CD4-positive, alpha-beta T cell (primary cell): ENCODE data around the gene RUBCN. TPM values are rescaled to one million over a fixed set of nuclear protein-coding genes. Genes with fewer than 3 reads are reported as not detected.
"Not testable (repeated sequence)": the region's sequence is repeated elsewhere in the genome, so short reads cannot be mapped to it uniquely, and the experiment has no call there.

ENCODE experiments used
- ATAC-seq: fragments of 200-7000 bp; cut with Tn5 transposase; one replicate; pipeline ENCODE4 v1.10.0; 2022; ENCODE audit warnings: mild to moderate bottlenecking; ENCODE audit not compliant: poor library complexity
- CTCF ChIA-PET: fragments of 350-600 bp; sonication (Branson Sonifier 250); formaldehyde crosslinking; loops from one replicate; lab custom pipeline; 2021; ENCODE audit warnings: antibody characterized with exemption, inconsistent platforms; lab: Charles Lee
- POLR2A ChIA-PET: fragments of 350-600 bp; sonication (Branson Sonifier 250); formaldehyde crosslinking; loops from one replicate; lab custom pipeline; 2021; ENCODE audit warnings: antibody characterized with exemption, inconsistent platforms; lab: Charles Lee
- DNase-seq, 14 experiments: peaks; one replicate each; pipeline ENCODE4 v3.0.0-alpha.2; 2013 to 2020; ENCODE audit warnings: mixed read lengths in 2 of 14
- H3K27ac ChIP-seq, 2 donors: one replicate each; pipeline versions ENCODE4 v1.5.1 to v1.7.0; 2013; ENCODE audit warnings: low read length in 2 of 2, low read depth in 1 of 2, mild to moderate bottlenecking in 1 of 2
- H3K27me3 ChIP-seq, 2 experiments: 1 replicate in 1 of 2; 2 replicates in 1 of 2; pipeline versions ENCODE4 v1.6.1 to v1.7.0; 2013; ENCODE audit warnings: low read length in 2 of 2, control low read depth in 1 of 2, mild to moderate bottlenecking in 1 of 2, moderate library complexity in 1 of 2; ENCODE audit not compliant: insufficient read depth in 2 of 2, control insufficient read depth in 1 of 2
- H3K36me3 ChIP-seq: one replicate; pipeline ENCODE4 v1.6.1; 2013; ENCODE audit warnings: low read length, control low read depth; ENCODE audit not compliant: insufficient read depth
- H3K4me1 ChIP-seq: one replicate; pipeline ENCODE4 v1.6.1; 2013; ENCODE audit warnings: low read length, control low read depth; ENCODE audit not compliant: insufficient read depth
- H3K4me3 ChIP-seq: one replicate; pipeline ENCODE4 v1.5.1; 2013; ENCODE audit warnings: mild to moderate bottlenecking, low read length, moderate library complexity
- H3K9me3 ChIP-seq, 2 experiments: 1 replicate in 1 of 2; 2 replicates in 1 of 2; pipeline versions ENCODE4 v1.6.1 to v1.7.0; 2013; ENCODE audit warnings: low read length in 2 of 2, mild to moderate bottlenecking in 2 of 2, control low read depth in 1 of 2, moderate library complexity in 1 of 2; ENCODE audit not compliant: control insufficient read depth in 1 of 2, insufficient read depth in 1 of 2
- H3K27ac Mint-ChIP-seq: one replicate; pipeline ENCODE4 v1.8.0; 2020; ENCODE audit warnings: mixed read lengths
- H3K27me3 Mint-ChIP-seq: one replicate; pipeline ENCODE4 v1.8.0; 2021; ENCODE audit warnings: mixed read lengths
- H3K36me3 Mint-ChIP-seq: one replicate; pipeline ENCODE4 v1.8.0; 2021; ENCODE audit warnings: low read depth, mixed read lengths
- H3K4me1 Mint-ChIP-seq: one replicate; pipeline ENCODE4 v1.8.0; 2021; ENCODE audit warnings: low read depth, mixed read lengths
- H3K4me3 Mint-ChIP-seq: one replicate; pipeline ENCODE4 v1.8.0; 2020; ENCODE audit warnings: mild to moderate bottlenecking, mixed read lengths
- H3K9me3 Mint-ChIP-seq: one replicate; pipeline ENCODE4 v1.8.0; 2020; ENCODE audit warnings: mixed read lengths
- intact Hi-C, 2 experiments: fragments of 100-400 bp; cut with DNase I in 1 of 2; cut with micrococcal nuclease in 1 of 2; formaldehyde crosslinking; loops; one replicate each; pipeline versions ENCODE4 v1.15.1 to v1.9.0; 2023 to 2025; cut with DNase I, micrococcal nuclease
- total RNA-seq, 174 experiments: library from RNA in 2 of 174; stranded (reverse) in 2 of 174; gene quantifications; one replicate each; pipeline ENCODE4 v1.2.3 and lab custom pipeline; 2021 to 2026

Gene RUBCN
- total RNA-seq, 2 experiments from 2014 or later: 35.3 to 38.9 TPM

DNA sequence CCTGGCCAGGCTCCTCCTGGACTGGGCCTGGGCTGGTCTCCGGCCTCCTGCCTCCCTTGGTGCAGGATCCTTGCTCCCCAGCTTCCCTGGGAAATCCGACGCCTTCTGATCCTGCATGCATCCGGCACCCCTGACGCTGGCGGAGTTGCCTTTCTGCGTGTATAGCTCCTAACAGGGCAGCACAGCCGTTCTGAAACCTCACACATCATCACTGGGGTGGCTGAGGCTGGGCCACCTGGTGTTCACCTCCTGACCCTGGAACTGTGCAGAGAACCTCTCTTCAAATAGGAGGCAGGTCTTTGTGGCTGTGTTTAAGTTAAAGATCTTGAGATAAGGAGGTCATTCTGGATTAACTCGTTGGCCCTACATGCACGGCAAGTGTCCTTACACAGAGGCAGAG is 77.6 kb downstream of the RUBCN start:
- ATAC-seq, POLR2A ChIA-PET: not testable (repeated sequence)

GRCh38 chr3:197658706-197659105 is 78.0 kb downstream of the RUBCN start:
- H3K36me3 ChIP-seq, H3K27ac Mint-ChIP-seq, intact Hi-C loops, H3K27me3 Mint-ChIP-seq, H3K27ac ChIP-seq, ATAC-seq, H3K9me3 ChIP-seq, POLR2A ChIA-PET, H3K27me3 ChIP-seq, H3K9me3 Mint-ChIP-seq, H3K4me3 ChIP-seq, H3K36me3 Mint-ChIP-seq, H3K4me1 Mint-ChIP-seq, DNase-seq, H3K4me3 Mint-ChIP-seq, H3K4me1 ChIP-seq, CTCF ChIA-PET: not testable (repeated sequence)

More for the DNA sequence above, 77.6 kb downstream of the RUBCN start:
- H3K27ac ChIP-seq, H3K36me3 Mint-ChIP-seq, H3K36me3 ChIP-seq, H3K4me1 Mint-ChIP-seq, CTCF ChIA-PET, H3K4me1 ChIP-seq, H3K9me3 ChIP-seq, H3K27me3 Mint-ChIP-seq, H3K27ac Mint-ChIP-seq, H3K4me3 Mint-ChIP-seq, intact Hi-C loops, DNase-seq, H3K9me3 Mint-ChIP-seq, H3K27me3 ChIP-seq, H3K4me3 ChIP-seq: not testable (repeated sequence)

- H3K27me3 Mint-ChIP-seq, H3K4me1 ChIP-seq, H3K36me3 ChIP-seq, ATAC-seq, H3K4me3 ChIP-seq, H3K27ac Mint-ChIP-seq, POLR2A ChIA-PET, H3K9me3 Mint-ChIP-seq, H3K9me3 ChIP-seq, intact Hi-C loops, DNase-seq, H3K27ac ChIP-seq, H3K27me3 ChIP-seq, H3K4me1 Mint-ChIP-seq, H3K36me3 Mint-ChIP-seq, H3K4me3 Mint-ChIP-seq, CTCF ChIA-PET: not testable (repeated sequence)
These were observed 79.0 kb downstream of the RUBCN start for GRCh38 chr3:197657541-197658292.

- H3K4me3 ChIP-seq, H3K27ac Mint-ChIP-seq, H3K4me1 ChIP-seq, H3K9me3 ChIP-seq, H3K27me3 Mint-ChIP-seq, H3K36me3 Mint-ChIP-seq, H3K4me1 Mint-ChIP-seq, H3K36me3 ChIP-seq, POLR2A ChIA-PET, CTCF ChIA-PET, H3K27ac ChIP-seq, intact Hi-C loops, DNase-seq, H3K9me3 Mint-ChIP-seq, H3K27me3 ChIP-seq, ATAC-seq: not testable (repeated sequence)
- H3K4me3 Mint-ChIP-seq: peak overlapping the region; percentile 65
These were observed 79.7 kb downstream of the RUBCN start for GRCh38 chr3:197656960-197657359.

DNA sequence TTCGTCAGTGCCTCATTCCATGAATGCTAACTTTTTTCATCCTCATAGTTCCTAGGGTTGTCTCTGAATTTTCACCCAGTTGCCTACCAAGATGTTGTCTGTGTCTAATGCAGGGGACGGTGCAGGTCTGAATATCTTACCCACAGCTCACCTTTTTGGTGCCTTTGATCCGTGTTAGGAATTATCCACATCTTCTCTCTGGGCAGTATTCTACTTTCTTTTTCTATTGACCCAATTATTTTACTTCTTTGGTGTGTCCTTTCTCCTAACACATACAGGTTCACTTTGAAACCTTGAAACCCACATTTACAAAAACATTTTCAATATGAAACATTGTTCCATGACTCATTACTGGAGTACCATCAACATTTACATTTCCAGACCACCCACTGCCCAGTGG is 80.6 kb downstream of the RUBCN start:
- H3K9me3 ChIP-seq, ATAC-seq, H3K36me3 ChIP-seq, DNase-seq, H3K27me3 Mint-ChIP-seq, H3K4me1 Mint-ChIP-seq, intact Hi-C loops, H3K27me3 ChIP-seq, POLR2A ChIA-PET, H3K4me1 ChIP-seq, H3K9me3 Mint-ChIP-seq, H3K27ac ChIP-seq, H3K36me3 Mint-ChIP-seq, CTCF ChIA-PET, H3K4me3 ChIP-seq: not testable (repeated sequence)
- Mint-ChIP-seq H3K4me3 (peak overlapping the region; percentile 77), H3K27ac (peak overlapping the region; percentile 65)

DNA sequence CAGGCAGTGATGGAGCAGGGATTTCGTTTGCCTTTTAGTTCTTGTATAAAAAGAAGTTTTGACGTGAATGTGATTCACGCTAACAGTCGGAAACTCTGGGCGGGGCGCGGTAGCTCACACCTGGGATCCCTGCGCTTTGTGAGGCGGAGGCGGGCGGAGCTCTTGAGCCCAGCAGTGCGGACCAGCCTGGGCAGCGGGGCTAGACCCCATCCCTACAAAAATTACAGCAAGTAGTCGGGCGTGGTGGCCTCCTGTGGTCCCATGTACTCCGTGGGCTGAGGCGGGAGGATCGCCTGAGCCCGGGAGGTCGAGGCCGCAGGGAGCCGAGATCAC is 81.7 kb downstream of the RUBCN start:
- DNase-seq: peak in 1 of 14 experiments; percentile 7
- intact Hi-C loops, H3K4me1 ChIP-seq, H3K27ac Mint-ChIP-seq, H3K36me3 Mint-ChIP-seq, H3K27me3 Mint-ChIP-seq, H3K9me3 Mint-ChIP-seq, H3K4me3 Mint-ChIP-seq, H3K36me3 ChIP-seq, POLR2A ChIA-PET, H3K9me3 ChIP-seq, H3K27ac ChIP-seq, H3K4me3 ChIP-seq, CTCF ChIA-PET, H3K4me1 Mint-ChIP-seq, ATAC-seq, H3K27me3 ChIP-seq: not testable (repeated sequence)

GRCh38 chr3:197654090-197654997 is 82.4 kb downstream of the RUBCN start:
- H3K36me3 ChIP-seq, H3K36me3 Mint-ChIP-seq, intact Hi-C loops, H3K27me3 Mint-ChIP-seq, H3K27ac Mint-ChIP-seq, H3K4me3 Mint-ChIP-seq, H3K4me1 ChIP-seq, H3K9me3 Mint-ChIP-seq, H3K27me3 ChIP-seq, H3K4me1 Mint-ChIP-seq, H3K9me3 ChIP-seq, CTCF ChIA-PET, H3K27ac ChIP-seq, POLR2A ChIA-PET: not testable (repeated sequence)
- H3K4me3 ChIP-seq: peak overlapping the region; percentile 40
- peak; percentile 84 for ATAC-seq
- DNase-seq: peak in 13 of 14 experiments; percentile 11 to 59 (median 33)
